ENCODE measurements around the gene DBF4B. TPM values are rescaled to one million over a fixed set of nuclear protein-coding genes. Genes with fewer than 3 reads are reported as not detected.

DBF4B gene
- total RNA-seq, 1 experiment from 2014 or later, result 24.7 TPM

DNA sequence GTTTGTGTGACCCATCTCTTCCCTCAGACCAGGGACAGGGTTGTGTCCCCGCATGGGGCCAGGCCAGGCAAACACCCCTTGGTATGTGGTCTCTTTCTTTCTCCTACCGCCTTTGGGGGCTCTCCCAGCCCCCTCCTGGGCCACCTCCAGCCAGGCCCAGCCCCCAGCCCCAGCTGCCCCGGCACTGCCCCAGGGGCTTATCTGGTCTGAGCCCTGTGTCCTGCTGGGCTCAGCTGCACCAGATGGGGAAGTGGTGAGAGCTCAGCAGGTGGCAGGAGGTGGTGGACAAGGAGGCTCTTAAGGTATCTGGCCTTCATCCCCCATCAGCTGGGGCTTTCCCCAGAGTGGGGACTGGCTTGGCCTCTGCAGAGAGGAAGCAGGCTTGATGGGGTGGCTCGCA is 59.0 kb downstream of the DBF4B start:
- no peak overlapping the region for H3K56ac ChIP-seq (ENCODE audit: insufficient read length, low read depth, low read length)
- H3K9ac ChIP-seq (ENCODE audit: extremely low read depth, insufficient read length, low read length), result no peak overlapping the region
- no peaks in the 10 kb centered on the region for H3K79me1 ChIP-seq (ENCODE audit: insufficient read depth, low read depth, low read length, poor library complexity, severe bottlenecking)
- no peaks in the 10 kb centered on the region for H3K23me2 ChIP-seq (ENCODE audit: insufficient read length, low read depth, low read length, poor library complexity, severe bottlenecking)
- no peak overlapping the region for H3K4me2 ChIP-seq (ENCODE audit: insufficient read depth, insufficient read length, low read length)
- no peak overlapping the region for H2BK5ac ChIP-seq (ENCODE audit: insufficient read length, low read length)
- H3K27ac Mint-ChIP-seq, result no peak overlapping the region
- peak overlapping the region in 1 of 2 experiments; percentile 20; a peak in 1 of 5 replicates for H3K4me3 Mint-ChIP-seq
- no peak overlapping the region for H4K91ac ChIP-seq (ENCODE audit: insufficient read length, low read depth, low read length)
- no peak overlapping the region for H2BK15ac ChIP-seq (ENCODE audit: low read depth, low read length)
- H4K20me1 ChIP-seq (ENCODE audit: control insufficient read depth, insufficient read depth, insufficient read length), result no peaks in the 10 kb centered on the region
- no peak overlapping the region for H3K18ac ChIP-seq (ENCODE audit: insufficient read length, low read depth, low read length)
- WGBS (ENCODE audit: extremely low coverage, insufficient read length, low lambda C conversion rate), result no CpG with 5 or more reads among the region's 4 CpGs
- no peaks in the 10 kb centered on the region for H3K36me3 Mint-ChIP-seq (ENCODE audit: insufficient read depth in 1 of 3, low read depth in 3 of 3)
- peaks cover 15 to 20% of the 10 kb centered on the region in 2 experiments for H3K4me1 Mint-ChIP-seq
- H3K4me1 ChIP-seq (ENCODE audit: insufficient read depth, low read length), result no peaks in the 10 kb centered on the region
- H3K9me3 ChIP-seq (ENCODE audit: control insufficient read depth, low read depth, low read length), result no peaks in the 10 kb centered on the region
- peaks cover 36% of the 10 kb centered on the region for H3K27me3 Mint-ChIP-seq (ENCODE audit: low read depth)
- no peak overlapping the region for H2AFZ ChIP-seq (ENCODE audit: low read length)
- H2BK12ac ChIP-seq (ENCODE audit: insufficient read length, low read depth, low read length), result no peak overlapping the region
- H4K8ac ChIP-seq (replicated peaks; ENCODE audit: insufficient read length, low read depth, low read length), result no peak overlapping the region
- no peak overlapping the region for H3K23ac ChIP-seq (ENCODE audit: insufficient read length, low read depth, low read length)
- no peak overlapping the region for H2BK120ac ChIP-seq (ENCODE audit: low read depth, low read length, poor library complexity, severe bottlenecking)
- TF ChIP-seq, protein P1, sequence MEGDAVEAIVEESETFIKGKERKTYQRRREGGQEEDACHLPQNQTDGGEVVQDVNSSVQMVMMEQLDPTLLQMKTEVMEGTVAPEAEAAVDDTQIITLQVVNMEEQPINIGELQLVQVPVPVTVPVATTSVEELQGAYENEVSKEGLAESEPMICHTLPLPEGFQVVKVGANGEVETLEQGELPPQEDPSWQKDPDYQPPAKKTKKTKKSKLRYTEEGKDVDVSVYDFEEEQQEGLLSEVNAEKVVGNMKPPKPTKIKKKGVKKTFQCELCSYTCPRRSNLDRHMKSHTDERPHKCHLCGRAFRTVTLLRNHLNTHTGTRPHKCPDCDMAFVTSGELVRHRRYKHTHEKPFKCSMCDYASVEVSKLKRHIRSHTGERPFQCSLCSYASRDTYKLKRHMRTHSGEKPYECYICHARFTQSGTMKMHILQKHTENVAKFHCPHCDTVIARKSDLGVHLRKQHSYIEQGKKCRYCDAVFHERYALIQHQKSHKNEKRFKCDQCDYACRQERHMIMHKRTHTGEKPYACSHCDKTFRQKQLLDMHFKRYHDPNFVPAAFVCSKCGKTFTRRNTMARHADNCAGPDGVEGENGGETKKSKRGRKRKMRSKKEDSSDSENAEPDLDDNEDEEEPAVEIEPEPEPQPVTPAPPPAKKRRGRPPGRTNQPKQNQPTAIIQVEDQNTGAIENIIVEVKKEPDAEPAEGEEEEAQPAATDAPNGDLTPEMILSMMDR (conservative IDR thresholded peaks at IDR 0.05), result no peak
- no peak overlapping the region for H4K5ac ChIP-seq (ENCODE audit: insufficient read length, low read depth, low read length)
- no peak overlapping the region for H2AK5ac ChIP-seq (ENCODE audit: insufficient read length, low read length)
- H2BK20ac ChIP-seq (ENCODE audit: low read depth, low read length, poor library complexity, severe bottlenecking), result no peak overlapping the region
- peak; percentile 41 for DNase-seq
- no peak overlapping the region for H3K27ac ChIP-seq (ENCODE audit: insufficient read length, low read depth, low read length)
- H3K79me2 ChIP-seq (ENCODE audit: insufficient read depth, low read length), result no peaks in the 10 kb centered on the region
- H3K4ac ChIP-seq (ENCODE audit: low read depth, low read length), result no peak overlapping the region
- no peak overlapping the region for H3K14ac ChIP-seq (ENCODE audit: insufficient read depth, low read length)
- H3K27me3 ChIP-seq (ENCODE audit: insufficient read depth, low read length), result no peaks in the 10 kb centered on the region
- no peaks in the 10 kb centered on the region for H3K9me3 Mint-ChIP-seq
- H3T11ph ChIP-seq (ENCODE audit: low read length), result no peak overlapping the region

Measured in H9 (cell line).